ENCODE results near the gene CLCN6. TPM values are rescaled to one million over a fixed set of nuclear protein-coding genes. Genes with fewer than 3 reads are reported as not detected.

CLCN6 gene
- total and polyA plus RNA-seq, 4 donors, result 5.0 to 9.0 (median 6.5) TPM

DNA sequence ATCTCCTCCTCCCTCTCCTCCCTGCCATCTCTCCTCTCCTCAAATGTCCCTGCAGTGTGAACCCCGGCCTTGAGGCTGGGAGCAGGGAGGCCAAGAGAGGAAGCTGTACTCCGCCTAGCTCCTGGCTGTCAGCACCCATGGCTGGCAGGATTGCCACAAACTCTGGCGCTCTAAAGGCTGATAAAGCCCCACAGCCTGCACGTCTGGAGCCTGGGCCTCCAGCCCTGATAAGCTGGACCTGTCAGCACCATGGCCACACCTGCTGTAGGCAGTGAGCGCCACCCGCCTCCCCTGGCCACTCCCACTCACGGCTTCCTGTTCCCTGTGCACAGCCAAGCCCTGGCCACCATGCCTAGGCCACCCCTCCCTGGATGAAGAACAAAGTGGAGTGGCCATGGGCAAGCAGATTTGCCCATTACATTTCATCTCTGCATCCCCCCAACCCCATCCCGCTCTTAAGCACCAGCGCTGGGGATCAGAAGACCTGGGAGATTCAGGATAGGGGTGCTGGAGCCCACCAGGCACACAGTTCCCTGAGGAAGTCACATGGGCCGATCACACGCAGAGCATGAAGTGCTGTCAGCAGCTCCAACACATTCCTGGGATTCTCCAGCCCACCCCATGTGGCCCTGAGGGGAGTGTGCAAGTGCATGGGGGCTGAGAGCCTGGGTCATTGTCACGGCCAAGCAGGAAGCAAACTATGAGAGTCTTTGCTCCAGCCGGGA, 77.0 kb downstream of the CLCN6 start:
- WGBS, result 62% methylated on average over 13 of the region's 13 CpGs
- H3K9ac ChIP-seq (ENCODE audit: low read depth in 1 of 2, low read length in 2 of 2), result no peak overlapping the region
- H3K27me3 ChIP-seq (ENCODE audit: control insufficient read depth in 4 of 4, insufficient read depth in 4 of 4, low read length in 3 of 4), result no peaks in the 10 kb centered on the region
- peak; percentile 87 for DNase-seq (ENCODE audit: low spot score)
- H3K4me3 ChIP-seq (ENCODE audit: low read depth in 1 of 3, low read length in 3 of 3), result no peak overlapping the region
- TF ChIP-seq, protein P1, sequence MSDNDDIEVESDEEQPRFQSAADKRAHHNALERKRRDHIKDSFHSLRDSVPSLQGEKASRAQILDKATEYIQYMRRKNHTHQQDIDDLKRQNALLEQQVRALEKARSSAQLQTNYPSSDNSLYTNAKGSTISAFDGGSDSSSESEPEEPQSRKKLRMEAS (IDR thresholded peaks at IDR 0.05), result no peak
- TF ChIP-seq GABPA (IDR thresholded peaks at IDR 0.05 in 1 of 2, conservative IDR thresholded peaks at IDR 0.05 in 1 of 2) (no peak), YY1 (IDR thresholded peaks at IDR 0.05) (no peak), TAF1 (conservative IDR thresholded peaks at IDR 0.05) (no peak), SP1 (IDR thresholded peaks at IDR 0.05) (no peak), EGR1 (IDR thresholded peaks at IDR 0.05; ENCODE audit: low read depth in 2 of 2) (no peak), RXRA (IDR thresholded peaks at IDR 0.05) (no peak), FOXA2 (IDR thresholded peaks at IDR 0.05) (no peak), NR2F2 (IDR thresholded peaks at IDR 0.05) (no peak), FOXA1 (IDR thresholded peaks at IDR 0.05) (no peak)
- TF ChIP-seq, protein P2, sequence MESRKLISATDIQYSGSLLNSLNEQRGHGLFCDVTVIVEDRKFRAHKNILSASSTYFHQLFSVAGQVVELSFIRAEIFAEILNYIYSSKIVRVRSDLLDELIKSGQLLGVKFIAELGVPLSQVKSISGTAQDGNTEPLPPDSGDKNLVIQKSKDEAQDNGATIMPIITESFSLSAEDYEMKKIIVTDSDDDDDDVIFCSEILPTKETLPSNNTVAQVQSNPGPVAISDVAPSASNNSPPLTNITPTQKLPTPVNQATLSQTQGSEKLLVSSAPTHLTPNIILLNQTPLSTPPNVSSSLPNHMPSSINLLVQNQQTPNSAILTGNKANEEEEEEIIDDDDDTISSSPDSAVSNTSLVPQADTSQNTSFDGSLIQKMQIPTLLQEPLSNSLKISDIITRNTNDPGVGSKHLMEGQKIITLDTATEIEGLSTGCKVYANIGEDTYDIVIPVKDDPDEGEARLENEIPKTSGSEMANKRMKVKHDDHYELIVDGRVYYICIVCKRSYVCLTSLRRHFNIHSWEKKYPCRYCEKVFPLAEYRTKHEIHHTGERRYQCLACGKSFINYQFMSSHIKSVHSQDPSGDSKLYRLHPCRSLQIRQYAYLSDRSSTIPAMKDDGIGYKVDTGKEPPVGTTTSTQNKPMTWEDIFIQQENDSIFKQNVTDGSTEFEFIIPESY (IDR thresholded peaks at IDR 0.05), result no peak
- TF ChIP-seq, protein P3, sequence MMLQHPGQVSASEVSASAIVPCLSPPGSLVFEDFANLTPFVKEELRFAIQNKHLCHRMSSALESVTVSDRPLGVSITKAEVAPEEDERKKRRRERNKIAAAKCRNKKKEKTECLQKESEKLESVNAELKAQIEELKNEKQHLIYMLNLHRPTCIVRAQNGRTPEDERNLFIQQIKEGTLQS (IDR thresholded peaks at IDR 0.05), result no peak
- H3K36me3 ChIP-seq (ENCODE audit: control insufficient read depth in 4 of 4, insufficient read depth in 3 of 4, low read depth in 1 of 4, low read length in 3 of 4), result no peaks in the 10 kb centered on the region
- no peak overlapping the region for H3K27ac ChIP-seq (ENCODE audit: low read depth in 1 of 2, low read length in 2 of 2)
- peaks cover 0 to 3% (median 0%) of the 10 kb centered on the region in 4 donors for H3K4me1 ChIP-seq (ENCODE audit: control insufficient read depth in 4 of 4, insufficient read depth in 4 of 4, low read length in 3 of 4)
- no peaks in the 10 kb centered on the region for H3K9me3 ChIP-seq (ENCODE audit: control insufficient read depth in 4 of 4, low read length in 3 of 4)

DNA sequence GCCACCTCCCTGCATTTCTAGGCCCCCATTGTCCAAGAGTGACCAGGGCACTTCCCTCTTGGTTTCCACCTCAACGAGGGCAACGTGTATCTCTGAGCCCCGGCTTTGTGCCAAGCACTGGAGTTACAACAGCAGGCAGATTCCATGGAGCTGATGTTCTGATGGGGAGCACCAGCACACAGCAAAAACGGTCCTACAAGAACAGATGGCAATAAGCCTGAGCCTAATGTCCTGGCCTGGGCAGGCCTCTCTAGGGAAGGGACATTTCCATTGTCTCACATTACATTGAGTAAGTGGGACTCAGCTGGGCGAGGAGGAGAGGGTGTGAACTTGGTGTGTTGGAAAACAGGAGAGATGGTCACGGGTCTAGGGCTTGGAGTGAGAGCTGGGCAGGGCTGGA, 79.9 kb downstream of the CLCN6 start:
- 84% methylated on average over 6 of the region's 6 CpGs for WGBS

More for the DNA sequence above, 79.9 kb downstream of the CLCN6 start:
- Histone ChIP-seq H3K36me3 (ENCODE audit: control insufficient read depth in 4 of 4, insufficient read depth in 3 of 4, low read depth in 1 of 4, low read length in 3 of 4) (no peaks in the 10 kb centered on the region), H3K9me3 (ENCODE audit: control insufficient read depth in 4 of 4, low read length in 3 of 4) (no peaks in the 10 kb centered on the region), H3K27me3 (ENCODE audit: control insufficient read depth in 4 of 4, insufficient read depth in 4 of 4, low read length in 3 of 4) (no peaks in the 10 kb centered on the region), H3K9ac (ENCODE audit: low read depth in 1 of 2, low read length in 2 of 2) (no peak overlapping the region), H3K27ac (ENCODE audit: low read depth in 1 of 2, low read length in 2 of 2) (no peak overlapping the region), H3K4me1 (ENCODE audit: control insufficient read depth in 4 of 4, insufficient read depth in 4 of 4, low read length in 3 of 4) (peaks cover 0 to 3% (median 0%) of the 10 kb centered on the region in 4 donors), H3K4me3 (ENCODE audit: low read depth in 1 of 3, low read length in 3 of 3) (no peak overlapping the region)
- no peak for DNase-seq (ENCODE audit: low spot score)
- TF ChIP-seq FOXA1 (IDR thresholded peaks at IDR 0.05) (no peak), RAD21 (IDR thresholded peaks at IDR 0.05) (no peak), HNF4G (IDR thresholded peaks at IDR 0.05) (no peak), NR2F2 (IDR thresholded peaks at IDR 0.05) (no peak), TAF1 (conservative IDR thresholded peaks at IDR 0.05) (no peak), GABPA (IDR thresholded peaks at IDR 0.05 in 1 of 2, conservative IDR thresholded peaks at IDR 0.05 in 1 of 2) (no peak), JUND (IDR thresholded peaks at IDR 0.05) (no peak), YY1 (IDR thresholded peaks at IDR 0.05) (no peak)
- TF ChIP-seq, protein P2 (IDR thresholded peaks at IDR 0.05), result no peak

Data from liver (tissue), 9 donors.